Stomach (tissue), 9 donors: Measurements from ENCODE around the gene MAGI1. TPM values are rescaled to one million over a fixed set of nuclear protein-coding genes. Genes with fewer than 3 reads are reported as not detected.

Experiments used
- DNase-seq, 2 donors: peaks; one replicate each; pipeline versions ENCODE4 v3.0.0 to v3.0.0-alpha.2; 2013 to 2019
- H3K27ac ChIP-seq, 5 donors: fragments of 200-600 bp in 4 of 5; sonication (generic) in 4 of 5; one replicate each; pipeline ENCODE4 v1.5.1; 2013 to 2019; ENCODE audit warnings: mild to moderate bottlenecking in 1 of 5, moderate library complexity in 1 of 5
- H3K27me3 ChIP-seq, 3 donors: fragments of 200-600 bp; sonication (generic); one replicate each; pipeline ENCODE4 v1.5.1; 2017 to 2019; ENCODE audit warnings: mixed run types in 1 of 3
- H3K36me3 ChIP-seq, 4 donors: fragments of 200-600 bp; sonication (generic); 1 replicate in 3 of 4; 2 replicates in 1 of 4; pipeline ENCODE4 v1.5.1; 2016 to 2019
- H3K4me1 ChIP-seq, 4 donors: fragments of 200-600 bp; sonication (generic); one replicate each; pipeline ENCODE4 v1.5.1; 2016 to 2019
- H3K4me3 ChIP-seq, 4 donors: fragments of 200-600 bp; sonication (generic) in 3 of 4; one replicate each; pipeline ENCODE4 v1.5.1; 2016 to 2019; ENCODE audit warnings: mild to moderate bottlenecking in 1 of 4
- H3K9me3 ChIP-seq, 4 donors: fragments of 200-600 bp; sonication (generic); one replicate each; pipeline ENCODE4 v1.5.1; 2016 to 2019
- EP300 ChIP-seq: sonication (generic); formaldehyde crosslinking; IDR thresholded peaks from one replicate; pipeline ENCODE4 v1.6.1; 2017; ENCODE audit warnings: antibody characterized with exemption
- POLR2A ChIP-seq, 4 donors: fragments of 450-650 bp; IDR thresholded peaks; one replicate each; pipeline ENCODE4 v1.6.1; 2016; ENCODE audit warnings: antibody characterized with exemption in 4 of 4, control low read depth in 2 of 4, mild to moderate bottlenecking in 1 of 4, moderate library complexity in 1 of 4
- POLR2AphosphoS5 ChIP-seq, 3 donors: sonication (generic); formaldehyde crosslinking; IDR thresholded peaks; one replicate each; pipeline ENCODE4 v1.6.1; 2016; ENCODE audit warnings: antibody characterized with exemption in 3 of 3
- WGBS, 5 donors: extraction: QIAGEN DNeasy Blood & Tissue Kit in 3 of 5; methylation state at CpG; one replicate each; pipeline versions ENCODE4 v1.1.5 to v1.1.7; 2013 to 2018; 5-methylcytosine and 5-hydroxymethylcytosine counted together
- intact Hi-C: fragments of 100-400 bp; cut with DNase I; formaldehyde crosslinking; loops from one replicate; pipeline ENCODE4 v1.15.1; 2023; ENCODE audit warnings: low total_unique reads
- polyA plus RNA-seq, 3 donors: library from polyadenylated mRNA; stranded (reverse); fragments of 200-250 nt; gene quantifications; one replicate each; pipeline ENCODE4 v1.2.3, GENCODE V29; 2013
- total RNA-seq, 5 donors: library from RNA; depleted of rRNA; stranded (reverse); fragments of >200 nt; gene quantifications; one replicate each; pipeline versions ENCODE4 v1.1.0 to v1.2.3, GENCODE V29; 2014 to 2016
- TF ChIP-seq, protein P1 (sequence below), 7 experiments: fragments of 450-650 bp in 4 of 7; fragments of 200-600 bp in 3 of 7; sonication (generic) in 3 of 7; IDR thresholded peaks; one replicate each; pipeline ENCODE4 v1.5.1; 2016 to 2019; ENCODE audit warnings: antibody characterized with exemption in 7 of 7, control low read depth in 2 of 7, mild to moderate bottlenecking in 1 of 7
- donor health status: healthy with polysubstance abuse.
- donor health status: Bipolar disorder and iron deficiency.
- donor health status: healthy.

Gene MAGI1
- total and polyA plus RNA-seq, 8 donors, result 5.7 to 237 (median 84.8) TPM

DNA sequence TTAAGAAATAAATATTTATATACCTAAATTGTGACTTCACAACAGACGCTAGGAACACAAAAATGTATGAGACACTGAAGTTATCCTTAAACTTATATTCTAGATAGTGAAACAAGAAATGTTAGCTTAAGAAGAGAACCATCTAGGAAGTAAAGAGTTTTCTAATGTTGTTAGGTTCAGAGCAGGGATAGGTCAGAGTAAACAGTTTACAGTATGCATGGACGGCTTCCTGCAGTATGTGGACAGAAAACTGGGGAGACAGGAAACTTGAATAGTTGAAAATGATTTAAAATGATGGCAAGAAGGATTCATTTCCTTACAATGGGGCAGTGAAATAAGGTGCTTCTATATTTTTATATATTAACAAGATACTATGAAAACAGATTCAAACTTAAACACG, 449.8 kb downstream of the MAGI1 start:
- DNase-seq, result no peak
- TF ChIP-seq POLR2A (IDR thresholded peaks at IDR 0.05) (no peak), EP300 (no peak), POLR2AphosphoS5 (IDR thresholded peaks at IDR 0.05) (no peak)
- TF ChIP-seq, protein P1, sequence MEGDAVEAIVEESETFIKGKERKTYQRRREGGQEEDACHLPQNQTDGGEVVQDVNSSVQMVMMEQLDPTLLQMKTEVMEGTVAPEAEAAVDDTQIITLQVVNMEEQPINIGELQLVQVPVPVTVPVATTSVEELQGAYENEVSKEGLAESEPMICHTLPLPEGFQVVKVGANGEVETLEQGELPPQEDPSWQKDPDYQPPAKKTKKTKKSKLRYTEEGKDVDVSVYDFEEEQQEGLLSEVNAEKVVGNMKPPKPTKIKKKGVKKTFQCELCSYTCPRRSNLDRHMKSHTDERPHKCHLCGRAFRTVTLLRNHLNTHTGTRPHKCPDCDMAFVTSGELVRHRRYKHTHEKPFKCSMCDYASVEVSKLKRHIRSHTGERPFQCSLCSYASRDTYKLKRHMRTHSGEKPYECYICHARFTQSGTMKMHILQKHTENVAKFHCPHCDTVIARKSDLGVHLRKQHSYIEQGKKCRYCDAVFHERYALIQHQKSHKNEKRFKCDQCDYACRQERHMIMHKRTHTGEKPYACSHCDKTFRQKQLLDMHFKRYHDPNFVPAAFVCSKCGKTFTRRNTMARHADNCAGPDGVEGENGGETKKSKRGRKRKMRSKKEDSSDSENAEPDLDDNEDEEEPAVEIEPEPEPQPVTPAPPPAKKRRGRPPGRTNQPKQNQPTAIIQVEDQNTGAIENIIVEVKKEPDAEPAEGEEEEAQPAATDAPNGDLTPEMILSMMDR (IDR thresholded peaks at IDR 0.05), result no peak
- H3K36me3 ChIP-seq, result no peaks in the 10 kb centered on the region
- no peaks in the 10 kb centered on the region for H3K27me3 ChIP-seq
- intact Hi-C loops, result no loop called here
- peaks cover 0 to 17% (median 2%) of the 10 kb centered on the region in 4 donors for H3K4me1 ChIP-seq
- no peaks in the 10 kb centered on the region for H3K9me3 ChIP-seq
- WGBS, 5 donors, result 72 to 78% (median 76%) methylated on average over 3 of the region's 3 CpGs
- H3K27ac ChIP-seq, result no peak overlapping the region
- H3K4me3 ChIP-seq, result no peak overlapping the region

DNA sequence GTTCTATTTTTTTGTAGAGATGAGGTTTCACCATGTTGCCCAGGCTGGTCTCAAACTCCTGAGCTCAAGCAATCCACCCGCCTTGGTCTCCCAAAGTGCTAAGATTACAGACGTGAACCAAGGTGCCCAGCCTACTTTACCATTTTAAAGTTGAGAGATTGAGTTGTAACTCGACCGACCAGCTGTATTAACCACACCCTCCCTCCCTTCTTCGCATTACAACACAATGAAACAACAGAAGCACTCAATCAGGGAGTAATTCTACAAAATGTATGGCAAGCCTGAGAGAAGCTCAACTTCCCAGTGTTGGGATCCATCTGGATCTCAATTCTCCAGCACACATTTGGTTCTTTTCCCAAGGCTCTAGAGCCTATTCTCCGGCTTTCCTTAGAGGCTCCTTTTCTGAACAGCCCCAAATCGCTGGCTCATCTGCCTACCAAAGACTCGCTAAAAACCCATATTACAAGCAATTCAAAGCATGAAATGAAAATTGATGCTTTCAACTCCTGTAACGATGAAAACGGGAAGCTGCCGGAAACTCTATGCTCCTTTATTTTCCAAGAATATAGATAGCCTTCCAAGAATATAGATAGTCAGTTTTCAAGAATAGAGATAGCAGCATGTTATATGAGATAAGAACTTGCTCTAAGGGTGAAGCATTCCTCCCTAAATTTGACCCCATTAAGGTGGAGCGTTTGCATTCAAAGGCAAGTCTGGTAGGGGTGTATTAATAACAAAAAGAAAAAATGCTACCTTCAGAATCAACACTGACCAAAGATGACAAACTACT, 450.9 kb downstream of the MAGI1 start:
- DNase-seq, result no peak
- intact Hi-C loops, result no loop called here
- Histone ChIP-seq H3K4me1 (peaks cover 0 to 23% (median 2%) of the 10 kb centered on the region in 4 donors), H3K36me3 (no peaks in the 10 kb centered on the region), H3K27ac (no peak overlapping the region), H3K27me3 (no peaks in the 10 kb centered on the region), H3K4me3 (no peak overlapping the region), H3K9me3 (no peaks in the 10 kb centered on the region)
- whole genome bisulfite sequencing, 5 donors, result 81 to 90% (median 86%) methylated on average over 12 of the region's 12 CpGs
- no peak for TF ChIP-seq POLR2AphosphoS5 (IDR thresholded peaks at IDR 0.05)
- TF ChIP-seq, protein P1 (IDR thresholded peaks at IDR 0.05), result no peak
- no peak for TF ChIP-seq POLR2A (IDR thresholded peaks at IDR 0.05)
- TF ChIP-seq EP300, result no peak

DNA sequence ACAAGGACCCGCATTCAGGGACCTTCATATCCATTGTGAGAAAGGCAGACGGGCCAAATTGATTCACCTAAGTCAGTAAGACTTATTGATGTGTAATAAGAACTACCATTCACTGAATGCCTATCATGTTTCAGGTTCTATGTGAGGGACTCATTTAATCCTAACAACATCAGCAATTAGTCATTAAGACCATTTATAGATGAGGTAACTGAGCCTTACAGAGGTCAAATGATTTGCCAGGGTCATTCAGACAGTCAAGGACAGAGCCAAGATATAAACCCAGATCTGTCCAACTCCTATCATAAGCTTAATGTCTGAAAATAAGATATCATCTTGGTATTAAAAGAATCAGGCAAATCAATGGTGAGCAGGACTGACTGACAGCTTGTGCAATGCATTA, 453.8 kb downstream of the MAGI1 start:
- Histone ChIP-seq H3K4me3 (no peak overlapping the region), H3K36me3 (no peaks in the 10 kb centered on the region), H3K27ac (no peak overlapping the region), H3K9me3 (no peaks in the 10 kb centered on the region), H3K27me3 (no peaks in the 10 kb centered on the region), H3K4me1 (peaks cover 0 to 29% (median 3%) of the 10 kb centered on the region in 4 donors)
- no peak for TF ChIP-seq POLR2AphosphoS5 (IDR thresholded peaks at IDR 0.05)
- no peak for TF ChIP-seq EP300
- no peak for TF ChIP-seq POLR2A (IDR thresholded peaks at IDR 0.05)
- TF ChIP-seq, protein P1 (IDR thresholded peaks at IDR 0.05), result no peak
- no peak for DNase-seq
- WGBS, 5 donors, result 95 to 97% (median 96%) methylated on average over 2 of the region's 2 CpGs
- intact Hi-C loops, result no loop called here

DNA sequence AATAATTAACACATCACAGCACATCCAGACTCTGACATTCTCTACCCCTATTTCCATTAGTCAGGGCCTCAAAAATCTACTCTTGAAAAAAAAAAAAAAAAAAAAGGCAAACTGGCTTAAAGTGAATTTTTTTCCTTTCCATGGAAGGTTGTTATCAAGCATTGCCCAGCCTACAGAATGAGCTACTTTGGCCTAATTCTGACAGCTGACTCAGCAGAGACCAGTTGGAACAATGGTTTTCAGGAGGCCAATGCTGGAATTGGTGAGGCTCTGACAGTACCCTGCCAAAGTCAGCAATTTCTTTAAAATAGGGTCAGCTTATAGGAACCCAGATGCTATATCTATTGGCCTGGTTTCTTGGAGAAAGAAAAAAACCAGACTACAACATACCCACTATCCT, 454.7 kb downstream of the MAGI1 start:
- Histone ChIP-seq H3K4me1 (peaks cover 0 to 20% (median 3%) of the 10 kb centered on the region in 4 donors), H3K27me3 (no peaks in the 10 kb centered on the region), H3K9me3 (no peaks in the 10 kb centered on the region), H3K36me3 (no peaks in the 10 kb centered on the region), H3K27ac (no peak overlapping the region), H3K4me3 (no peak overlapping the region)
- intact Hi-C loops, result no loop called here
- TF ChIP-seq POLR2AphosphoS5 (IDR thresholded peaks at IDR 0.05), result no peak
- TF ChIP-seq, protein P1 (IDR thresholded peaks at IDR 0.05), result no peak
- no peak for TF ChIP-seq POLR2A (IDR thresholded peaks at IDR 0.05)
- no peak for TF ChIP-seq EP300
- no peak for DNase-seq
